ENCODE measurements around the gene ZNF221.

Gene ZNF221

DNA sequence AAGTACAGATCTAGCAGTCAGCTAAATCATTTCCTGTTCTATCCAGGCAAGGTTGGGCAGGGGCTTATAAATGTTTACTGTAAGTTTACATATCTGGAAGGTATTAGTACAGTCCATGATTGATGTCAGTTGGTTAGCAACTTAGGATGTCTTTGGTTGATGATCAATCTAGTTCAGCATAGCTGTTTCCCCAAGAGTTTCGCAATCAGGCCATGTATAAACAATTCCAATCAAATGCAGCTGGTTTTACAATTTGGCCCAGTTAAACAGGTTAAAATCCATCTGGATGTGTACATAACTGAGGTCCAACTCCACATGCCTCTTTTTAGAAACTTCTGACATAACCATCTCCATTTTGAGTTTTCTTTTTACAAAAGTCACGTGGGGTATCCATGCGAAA lies 6.9 kb downstream of the ZNF221 start:
- DNase-seq, result no peak

DNA sequence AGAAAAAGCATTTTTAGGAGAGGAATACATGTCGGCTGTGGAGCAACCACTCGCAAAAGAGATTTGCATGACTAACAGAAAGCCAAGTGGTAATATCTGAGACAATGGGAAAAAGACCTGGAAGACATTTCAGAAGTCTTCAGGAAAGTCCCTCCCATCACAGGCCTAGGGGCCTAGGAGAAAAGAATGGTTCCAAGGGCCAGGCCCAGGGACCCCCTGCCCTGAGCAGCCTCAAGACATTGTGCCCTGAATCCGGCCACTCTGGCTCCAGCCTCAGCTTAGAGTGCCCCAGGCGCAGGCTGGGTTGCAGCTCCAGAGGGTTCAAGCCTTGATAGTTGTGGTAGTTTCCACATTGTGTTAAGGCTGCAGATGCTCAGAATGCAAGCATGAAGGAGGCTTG lies 9.4 kb downstream of the ZNF221 start:
- DNase-seq, result no peak

DNA sequence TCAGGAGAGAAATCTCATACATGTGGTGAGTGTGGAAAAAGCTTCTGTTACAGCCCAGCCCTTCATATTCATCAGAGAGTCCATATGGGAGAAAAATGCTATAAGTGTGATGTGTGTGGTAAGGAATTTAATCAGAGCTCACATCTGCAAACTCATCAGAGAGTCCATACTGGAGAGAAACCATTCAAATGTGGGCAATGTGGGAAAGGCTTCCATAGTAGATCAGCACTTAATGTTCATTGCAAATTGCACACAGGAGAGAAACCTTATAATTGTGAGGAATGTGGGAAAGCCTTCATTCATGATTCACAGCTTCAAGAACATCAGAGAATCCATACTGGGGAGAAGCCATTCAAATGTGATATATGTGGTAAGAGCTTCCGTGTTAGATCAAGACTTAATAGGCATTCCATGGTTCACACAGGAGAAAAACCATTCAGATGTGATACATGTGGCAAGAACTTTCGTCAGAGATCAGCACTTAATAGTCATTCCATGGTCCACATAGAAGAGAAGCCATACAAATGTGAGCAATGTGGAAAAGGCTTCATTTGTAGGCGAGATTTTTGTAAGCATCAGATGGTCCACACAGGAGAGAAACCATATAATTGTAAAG lies 15.2 kb downstream of the ZNF221 start:
- no peak for DNase-seq

DNA sequence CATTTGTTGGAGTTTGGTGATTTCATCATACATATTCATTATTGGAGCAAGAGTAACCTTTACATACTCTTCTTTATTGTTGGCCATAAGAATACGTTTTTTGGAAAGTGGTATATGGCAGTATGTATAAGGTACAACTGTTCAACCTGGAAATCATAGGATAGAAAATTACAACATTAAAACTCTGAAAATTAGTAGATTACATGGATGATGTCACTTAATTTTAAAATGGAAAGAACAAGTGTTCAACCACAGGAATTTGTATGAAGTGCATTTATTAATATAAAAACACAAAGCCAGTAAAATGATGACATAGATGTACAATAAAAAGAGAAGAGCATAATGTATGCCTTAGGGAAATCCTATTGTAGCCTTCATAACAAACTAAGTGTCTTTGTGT lies 25.7 kb downstream of the ZNF221 start:
- DNase-seq, result no peak

DNA sequence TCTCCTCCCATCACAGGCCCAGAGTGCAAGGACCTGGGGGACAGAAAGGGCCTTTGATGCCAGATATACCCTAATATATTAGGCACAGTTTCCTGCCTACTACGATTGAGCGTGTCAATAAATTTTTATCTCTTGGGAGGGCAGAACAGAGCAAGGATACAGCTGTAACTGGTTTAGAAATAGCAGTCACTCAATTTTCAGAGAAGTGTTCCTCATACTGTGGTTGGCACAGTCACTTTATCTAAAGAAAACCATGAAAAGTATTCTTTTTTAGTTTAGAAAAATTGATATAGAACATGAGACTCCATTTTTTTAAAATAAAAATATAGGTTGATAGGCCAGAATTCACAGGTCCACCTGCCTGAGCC lies 32.5 kb downstream of the ZNF221 start:
- DNase-seq, result no peak

DNA sequence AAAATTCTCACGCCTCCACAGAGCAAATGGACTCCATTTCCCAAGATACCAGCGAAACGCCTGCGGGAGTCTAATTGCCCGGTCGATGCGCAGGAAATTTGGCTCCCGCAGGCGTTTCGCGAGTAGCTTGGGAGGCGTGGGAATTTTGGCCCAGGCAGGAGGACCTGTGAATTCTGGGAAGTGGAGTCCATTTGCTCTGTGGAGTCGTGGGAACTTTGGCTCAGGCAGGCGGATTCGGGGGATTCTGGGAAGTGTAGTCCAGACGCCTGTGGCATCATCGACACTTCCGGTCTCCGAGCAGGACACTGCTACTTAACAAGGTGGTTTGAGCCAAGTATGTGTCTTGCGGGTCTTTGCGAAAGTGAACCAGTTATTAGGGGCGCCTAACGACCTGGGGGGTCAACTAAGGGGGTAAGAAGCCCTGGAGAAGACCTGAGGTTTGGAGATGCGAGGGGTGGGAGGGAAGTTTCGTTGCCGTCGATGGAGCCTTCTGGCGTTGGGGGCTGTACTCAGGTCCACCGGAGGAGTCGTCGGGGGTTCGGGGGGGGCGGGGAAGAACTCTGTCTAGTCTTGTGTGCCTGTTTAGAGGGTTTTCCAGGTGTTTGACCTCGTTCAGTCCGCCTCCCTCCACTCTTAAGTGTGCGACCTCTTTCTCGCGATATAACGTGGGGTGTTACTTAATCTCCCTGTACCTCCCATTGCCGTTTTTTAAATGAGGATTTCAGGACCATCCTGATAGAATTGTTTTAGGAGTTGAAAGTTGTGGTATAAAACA lies 33.1 kb downstream of the ZNF221 start, which contains the start of gene ZNF155:
TSS of gene ZNF155 (plus strand) at position 277 of the 775 bp plus-strand sequence. CDS start 4,356 bp downstream, outside the sequence.
- peak; percentile 80 for DNase-seq

DNA sequence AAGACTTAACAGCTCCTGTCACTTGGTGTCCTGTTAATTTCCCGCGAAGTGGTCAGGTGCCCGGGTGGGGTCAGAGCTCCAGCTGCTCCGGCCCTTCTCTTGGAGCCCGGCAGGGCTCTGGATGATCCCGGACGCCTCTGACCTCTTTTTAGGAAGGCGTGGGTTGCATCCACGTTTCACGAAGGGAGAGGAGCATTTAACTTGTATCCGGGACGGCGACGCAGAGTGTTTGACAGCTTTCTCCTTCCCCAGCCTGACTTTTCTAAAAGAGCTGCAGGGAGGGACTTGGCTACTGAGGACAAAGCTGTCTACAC lies 33.6 kb downstream of the ZNF221 start:
- peak; percentile 49 for DNase-seq

DNA sequence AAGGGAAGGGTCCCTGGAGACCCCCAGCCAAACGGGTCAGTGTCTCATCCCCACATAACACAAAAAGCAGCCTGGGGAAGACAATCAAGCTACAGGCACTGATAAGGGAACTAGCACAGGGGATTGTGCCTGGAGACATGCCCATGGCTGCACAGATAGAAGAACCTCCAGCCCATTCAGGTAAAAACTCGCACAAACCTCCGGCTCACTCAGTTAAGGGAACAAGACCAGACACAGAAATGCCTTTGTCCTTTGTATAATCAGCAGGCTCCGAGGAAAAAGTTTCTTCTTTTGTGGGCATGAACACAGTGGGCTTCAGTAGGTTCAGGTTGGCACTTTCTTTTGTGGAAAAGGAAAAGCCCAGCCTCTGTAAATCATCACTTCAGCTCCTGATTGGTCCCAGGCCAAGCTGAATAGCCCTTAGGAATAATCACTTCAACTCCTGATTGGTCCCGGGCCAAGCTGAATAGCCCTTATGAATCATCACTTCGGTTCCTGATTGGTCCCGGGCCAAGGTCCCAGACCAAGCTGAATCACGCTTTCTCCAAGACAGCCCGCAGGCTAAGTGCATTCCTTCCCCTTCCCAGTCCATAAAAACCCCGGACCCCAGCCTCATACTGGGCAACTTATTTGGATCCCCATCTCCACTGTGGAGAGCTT lies 46.7 kb downstream of the ZNF221 start:
- DNase-seq, result no peak

DNA sequence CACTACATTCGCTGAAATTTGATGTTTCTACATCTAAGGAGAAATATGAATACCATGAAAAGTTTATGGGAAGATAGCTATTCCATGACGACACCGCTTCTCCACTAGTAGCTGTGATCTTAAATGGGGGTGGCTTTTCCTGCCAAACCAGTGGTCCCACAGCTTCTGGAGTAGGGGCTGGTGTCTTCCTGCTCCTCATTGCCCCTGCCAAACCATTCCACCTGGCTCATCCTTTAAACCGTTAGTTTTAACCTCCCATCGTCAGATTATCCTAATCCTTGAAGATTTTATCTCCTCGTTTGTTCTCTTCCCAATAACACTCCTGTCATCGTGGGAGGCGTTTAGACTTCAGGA lies 51.2 kb downstream of the ZNF221 start:
- no peak for DNase-seq

DNA sequence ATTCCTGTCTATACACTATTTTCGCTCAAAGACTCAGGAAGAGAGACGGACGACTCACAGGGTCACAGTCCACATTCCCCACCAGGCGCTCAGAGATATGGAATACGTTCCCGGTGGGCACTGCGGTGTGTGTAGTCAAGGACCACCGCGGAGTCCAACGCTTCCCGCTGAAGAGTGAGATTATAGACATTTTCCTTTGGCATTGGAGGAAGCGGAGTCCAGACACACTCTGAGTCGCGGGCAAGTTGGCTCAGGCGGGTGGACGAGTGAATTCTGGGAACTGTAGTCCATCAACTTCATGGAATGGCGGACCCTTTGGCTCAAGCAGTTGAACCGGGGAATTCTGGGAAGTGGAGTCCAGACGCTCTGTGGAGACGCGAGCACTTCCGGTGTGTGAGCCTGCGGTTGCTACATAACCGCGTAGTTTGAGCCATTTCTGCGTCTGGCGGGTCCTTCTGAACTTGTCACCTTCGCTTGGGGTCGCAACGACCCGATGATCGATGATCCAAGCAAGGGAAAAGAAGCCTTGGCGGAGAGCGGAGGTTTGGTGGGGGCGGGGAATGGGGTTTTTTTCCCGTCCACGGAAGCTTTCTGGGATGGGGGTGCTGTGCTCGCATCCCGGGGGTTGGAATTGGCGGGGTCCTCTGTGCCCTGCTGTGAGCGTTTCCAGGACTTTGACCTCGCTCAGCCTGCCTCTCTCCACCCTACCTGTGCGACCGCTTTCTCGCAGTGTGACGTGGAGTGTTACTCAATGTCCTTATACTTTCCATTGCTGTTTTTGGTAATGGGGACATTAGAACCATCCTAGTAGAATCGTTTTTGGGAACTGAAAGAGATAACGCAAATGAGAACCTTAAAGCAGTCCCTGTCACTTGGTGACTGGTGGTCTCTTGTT lies 51.8 kb downstream of the ZNF221 start, which contains the start of gene ZNF230:
TSS of gene ZNF230 (plus strand) at position 392 of the 895 bp plus-strand sequence. CDS start 4,122 bp downstream, outside the sequence.
- peak; percentile 76 for DNase-seq

DNA sequence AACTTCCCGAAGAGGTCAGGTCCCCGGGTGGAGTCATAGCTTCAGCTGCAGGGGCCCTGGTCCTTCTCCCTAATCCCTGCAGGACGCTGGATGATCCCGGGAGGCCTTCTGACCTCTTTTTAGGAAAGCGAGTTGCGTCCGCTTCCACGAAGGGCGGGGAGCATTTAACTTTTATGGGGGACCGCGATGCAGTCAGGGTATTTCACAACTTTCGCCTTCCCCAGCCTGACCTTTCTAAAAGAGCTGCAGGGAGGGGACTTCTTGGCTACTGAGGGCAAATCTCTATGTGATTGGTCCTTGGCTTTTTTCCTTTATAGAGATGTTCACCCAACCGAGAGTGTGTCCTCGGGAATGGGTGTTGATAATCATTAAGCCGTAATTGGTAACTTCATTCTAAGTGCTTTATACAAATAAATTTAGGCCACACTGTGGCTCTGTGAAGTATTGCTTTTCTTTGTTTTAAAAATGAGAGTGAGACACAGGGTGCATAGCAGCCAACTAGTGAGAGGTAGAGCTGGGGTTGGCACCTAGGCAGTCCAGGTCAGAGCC lies 52.5 kb downstream of the ZNF221 start:
- DNase-seq, result no peak

DNA sequence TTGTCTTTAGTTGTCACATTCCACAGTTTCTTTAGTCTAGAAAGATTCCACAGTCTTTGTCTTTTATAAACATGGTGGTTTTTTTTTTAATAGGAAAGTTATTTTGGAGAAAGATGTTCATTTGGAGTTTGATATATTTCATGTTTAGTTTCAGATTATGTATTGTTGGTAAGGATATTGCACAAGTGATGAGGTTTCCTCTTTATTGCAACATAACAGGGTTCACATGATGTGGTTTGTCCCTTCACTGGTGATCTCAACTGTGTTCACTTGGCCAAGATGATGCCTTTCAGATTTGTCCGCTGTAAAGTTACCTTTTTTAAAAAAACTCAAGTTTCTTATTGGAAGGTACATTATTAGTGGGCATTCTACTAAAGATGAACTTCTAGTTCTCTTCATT lies 54.9 kb downstream of the ZNF221 start:
- no peak for DNase-seq

DNA sequence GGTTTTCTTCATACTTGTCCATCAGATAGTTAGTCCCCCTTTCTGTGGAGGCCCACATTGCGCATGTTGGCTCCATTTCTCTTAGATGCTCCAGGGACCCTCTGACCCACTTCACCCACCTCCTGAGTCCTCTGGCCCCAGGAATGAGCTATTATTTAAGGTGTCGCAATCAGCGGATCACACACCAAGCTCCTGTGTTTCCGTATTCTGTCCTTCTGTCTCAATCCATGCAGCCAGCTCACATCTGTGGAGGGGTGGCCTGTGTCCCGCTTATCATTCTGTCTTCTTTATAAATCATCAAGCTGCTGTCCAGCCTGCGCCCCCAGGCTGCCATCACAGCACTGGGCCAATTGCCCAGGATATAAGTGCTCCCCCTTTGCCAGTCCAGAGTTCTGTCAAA lies 56.4 kb downstream of the ZNF221 start:
- no peak for DNase-seq

DNA sequence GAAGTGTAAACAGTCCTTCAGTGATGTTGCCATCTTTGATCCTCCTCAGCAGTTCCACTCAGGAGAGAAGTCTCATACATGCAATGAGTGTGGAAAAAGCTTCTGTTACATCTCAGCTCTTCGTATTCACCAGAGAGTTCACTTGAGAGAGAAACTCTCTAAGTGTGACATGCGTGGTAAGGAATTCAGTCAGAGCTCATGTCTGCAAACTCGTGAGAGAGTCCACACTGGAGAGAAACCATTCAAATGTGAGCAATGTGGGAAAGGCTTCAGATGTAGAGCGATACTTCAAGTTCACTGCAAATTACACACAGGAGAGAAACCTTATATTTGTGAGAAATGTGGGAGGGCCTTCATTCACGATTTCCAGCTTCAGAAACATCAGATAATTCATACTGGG lies 59.4 kb downstream of the ZNF221 start:
- DNase-seq, result no peak

Data from right kidney (tissue), 1 donor.